Effector memory CD8-positive, alpha-beta T cell (primary cell): Measurements from ENCODE around the gene ARMC9.
"Not testable (repeated sequence)": the region's sequence is repeated elsewhere in the genome, so short reads cannot be mapped to it uniquely, and the experiment has no call there.

Source experiments
- ATAC-seq: fragments of 150-1000 bp; cut with Tn5 transposase; replicated peaks from 2 replicates; pipeline ENCODE4 v1.10.0; 2021; ENCODE audit warnings: mild to moderate bottlenecking, moderate library complexity
- DNase-seq, 3 experiments: peaks; one replicate each; pipeline ENCODE4 v3.0.0; 2021
- H3K27ac Mint-ChIP-seq, 2 donors: one replicate each; pipeline ENCODE4 v1.8.0; 2022; ENCODE audit warnings: mild to moderate bottlenecking in 2 of 2, mixed read lengths in 2 of 2, moderate library complexity in 2 of 2
- H3K27me3 Mint-ChIP-seq, 2 donors: one replicate each; pipeline ENCODE4 v1.8.0; 2022; ENCODE audit warnings: mixed read lengths in 2 of 2
- H3K36me3 Mint-ChIP-seq: one replicate; pipeline ENCODE4 v1.8.0; 2022; ENCODE audit warnings: mild to moderate bottlenecking, moderate library complexity, mixed read lengths; ENCODE audit not compliant: insufficient read depth
- H3K4me1 Mint-ChIP-seq, 2 donors: one replicate each; pipeline ENCODE4 v1.8.0; 2022; ENCODE audit warnings: low read depth in 2 of 2, mixed read lengths in 2 of 2
- H3K4me3 Mint-ChIP-seq, 2 donors: one replicate each; pipeline ENCODE4 v1.8.0; 2022; ENCODE audit warnings: mild to moderate bottlenecking in 2 of 2, mixed read lengths in 2 of 2, moderate library complexity in 2 of 2
- H3K9me3 Mint-ChIP-seq, 2 donors: one replicate each; pipeline ENCODE4 v1.8.0; 2022; ENCODE audit warnings: mixed read lengths in 2 of 2

ARMC9 gene

DNA sequence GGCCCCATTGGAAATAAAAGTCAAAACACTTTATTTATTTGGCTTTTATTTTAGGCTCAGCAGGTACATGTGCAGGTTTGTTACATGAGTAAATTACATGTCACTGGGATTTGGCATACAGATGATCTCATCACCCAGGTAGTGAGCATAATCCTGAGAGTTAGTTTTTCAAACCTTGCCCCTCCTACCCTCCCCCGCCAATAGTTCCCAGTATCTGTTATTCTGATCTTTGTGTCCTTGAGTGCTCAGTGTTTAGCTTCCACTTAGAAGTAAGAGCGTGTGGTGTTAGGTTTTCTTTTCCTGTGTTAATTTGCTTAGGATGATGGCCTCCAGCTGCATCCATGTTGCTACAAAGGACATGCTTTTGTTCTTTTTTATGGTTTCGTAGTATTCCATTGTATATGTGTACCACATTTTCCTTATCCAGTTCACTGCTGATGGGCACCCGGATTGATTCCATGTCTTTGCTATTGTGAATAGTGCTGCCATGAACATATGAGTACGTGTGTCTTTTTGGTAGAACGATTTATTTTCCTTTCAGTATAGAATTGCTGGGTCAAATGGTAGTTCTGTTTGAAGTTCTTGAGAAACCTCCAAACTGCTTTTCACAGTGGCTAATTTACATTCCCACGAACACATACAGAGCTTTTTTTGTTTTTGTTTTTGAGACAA is 47.9 kb downstream of the ARMC9 start:
- Mint-ChIP-seq H3K27me3 (peaks cover 9 to 13% of the 10 kb centered on the region in 2 donors), H3K27ac (no peak overlapping the region), H3K4me1 (no peaks in the 10 kb centered on the region), H3K36me3 (peaks cover 2% of the 10 kb centered on the region), H3K4me3 (no peak overlapping the region), H3K9me3 (no peaks in the 10 kb centered on the region)
- no peak for DNase-seq
- ATAC-seq, result no peak

DNA sequence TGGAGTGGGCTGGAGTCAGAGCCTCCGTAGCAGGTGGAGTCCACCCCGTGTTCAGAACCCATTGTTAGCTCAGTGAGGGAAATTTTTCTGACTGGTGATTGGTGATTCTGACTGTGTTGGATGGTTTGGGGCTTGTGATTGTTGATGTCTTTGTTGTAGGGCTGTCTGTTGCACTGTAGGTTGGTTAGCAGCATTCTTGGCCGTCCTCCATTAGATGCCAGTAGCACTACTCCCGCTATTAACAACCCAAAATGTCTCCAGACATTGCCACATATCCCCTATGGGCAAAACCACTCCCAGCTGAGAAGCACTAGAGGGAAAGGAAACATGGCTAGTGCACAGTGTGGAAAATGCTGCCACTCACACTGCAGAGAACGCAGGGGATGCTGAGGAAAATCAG is 51.7 kb downstream of the ARMC9 start:
- H3K27me3 Mint-ChIP-seq, result peaks cover 9 to 13% of the 10 kb centered on the region in 2 donors
- H3K27ac Mint-ChIP-seq, result no peak overlapping the region
- peaks cover 2% of the 10 kb centered on the region for H3K36me3 Mint-ChIP-seq
- ATAC-seq, result no peak
- no peak for DNase-seq
- no peaks in the 10 kb centered on the region for H3K9me3 Mint-ChIP-seq
- no peaks in the 10 kb centered on the region for H3K4me1 Mint-ChIP-seq
- no peak overlapping the region for H3K4me3 Mint-ChIP-seq

DNA sequence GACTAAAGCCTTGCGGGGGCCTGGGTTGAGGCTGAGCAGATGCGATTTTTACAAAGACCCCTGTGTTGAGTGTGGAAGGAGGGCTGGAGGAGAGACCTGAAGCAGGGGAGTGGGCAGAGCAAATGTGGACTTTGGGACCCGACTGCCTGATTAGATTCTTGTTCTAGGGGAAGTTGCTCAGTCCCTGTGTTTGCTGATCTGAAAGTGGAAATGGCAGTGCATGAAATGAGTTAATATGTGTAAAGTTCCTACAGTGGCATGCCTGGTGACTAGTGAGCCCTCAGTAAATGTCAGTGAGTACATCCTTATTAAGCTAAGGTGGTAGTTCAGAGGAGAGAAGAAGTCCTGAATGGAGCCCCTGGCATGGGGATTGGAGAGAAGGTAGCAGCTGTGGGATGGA is 52.3 kb downstream of the ARMC9 start:
- Mint-ChIP-seq H3K9me3 (no peaks in the 10 kb centered on the region), H3K36me3 (peaks cover 2% of the 10 kb centered on the region), H3K27ac (no peak overlapping the region), H3K27me3 (peaks cover 9 to 13% of the 10 kb centered on the region in 2 donors), H3K4me1 (no peaks in the 10 kb centered on the region), H3K4me3 (no peak overlapping the region)
- DNase-seq, result no peak
- ATAC-seq, result no peak

DNA sequence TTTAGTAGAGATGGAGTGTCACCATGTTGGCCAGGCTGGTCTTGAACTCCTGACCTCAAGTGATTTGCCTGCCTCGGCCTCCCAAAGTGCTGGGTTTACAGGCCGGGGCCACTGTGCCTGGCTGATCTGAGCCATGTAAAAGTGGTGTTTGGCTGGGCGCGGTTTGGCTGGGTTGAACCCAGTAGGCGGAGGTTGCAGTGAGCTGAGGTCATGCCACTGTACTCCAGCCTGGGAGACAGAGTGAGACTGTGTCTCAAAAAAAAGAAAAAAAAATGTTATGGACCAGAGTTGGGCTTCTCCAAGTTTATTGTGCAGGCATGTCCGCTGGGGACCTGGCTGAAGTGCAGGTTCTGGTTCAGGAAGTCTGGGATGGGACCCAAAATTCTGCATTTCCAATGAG is 54.9 kb downstream of the ARMC9 start:
- DNase-seq, H3K27ac Mint-ChIP-seq, H3K36me3 Mint-ChIP-seq, H3K4me3 Mint-ChIP-seq, H3K9me3 Mint-ChIP-seq, ATAC-seq, H3K4me1 Mint-ChIP-seq: not testable (repeated sequence)
- H3K27me3 Mint-ChIP-seq, result peaks cover 9 to 13% of the 10 kb centered on the region in 2 donors

DNA sequence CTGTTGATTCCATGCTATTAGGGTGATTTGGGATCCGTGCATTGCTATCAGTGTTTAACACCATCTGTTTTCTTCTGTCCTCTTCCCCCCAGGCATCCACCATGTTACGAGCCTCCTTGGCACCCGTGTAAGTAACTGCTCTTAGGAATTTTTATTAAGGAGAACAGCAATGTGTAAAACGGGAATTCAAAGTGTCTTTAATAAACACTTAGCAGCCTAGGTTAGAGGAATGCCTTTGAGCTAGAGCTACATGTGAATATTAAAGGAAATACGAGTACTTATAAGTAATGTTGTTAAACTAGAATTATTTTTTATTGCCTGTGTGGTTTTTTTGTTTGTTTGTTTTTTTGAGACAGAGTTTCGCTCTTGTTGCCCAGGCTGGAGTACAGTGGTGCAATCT is 58.1 kb downstream of the ARMC9 start:
- Mint-ChIP-seq H3K27me3 (peaks cover 0 to 8% of the 10 kb centered on the region in 2 donors), H3K9me3 (no peaks in the 10 kb centered on the region), H3K27ac (no peak overlapping the region), H3K36me3 (no peaks in the 10 kb centered on the region), H3K4me3 (no peak overlapping the region), H3K4me1 (peaks cover 0 to 6% of the 10 kb centered on the region in 2 donors)
- ATAC-seq (no peak), DNase-seq (no peak)

DNA sequence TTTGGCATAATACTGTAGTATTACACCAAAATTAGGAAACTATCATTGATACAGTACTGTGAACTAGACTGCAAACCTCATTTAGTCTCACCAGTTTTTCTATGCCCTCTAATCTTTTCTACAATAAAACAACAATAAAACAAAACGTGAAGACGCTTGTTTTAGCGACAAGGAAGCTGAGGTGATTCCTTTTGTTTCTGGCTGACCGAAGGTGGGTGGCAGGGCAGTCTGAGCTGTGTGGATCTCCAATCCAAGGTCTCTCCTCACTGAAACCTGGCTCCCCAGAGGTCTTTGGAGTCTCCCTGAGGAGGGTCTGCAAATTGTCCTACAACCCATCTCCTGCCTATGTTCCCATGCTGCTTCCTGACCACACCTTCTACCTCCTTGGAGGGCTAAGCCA is 59.3 kb downstream of the ARMC9 start:
- Mint-ChIP-seq H3K9me3 (no peaks in the 10 kb centered on the region), H3K27ac (no peak overlapping the region)

DNA sequence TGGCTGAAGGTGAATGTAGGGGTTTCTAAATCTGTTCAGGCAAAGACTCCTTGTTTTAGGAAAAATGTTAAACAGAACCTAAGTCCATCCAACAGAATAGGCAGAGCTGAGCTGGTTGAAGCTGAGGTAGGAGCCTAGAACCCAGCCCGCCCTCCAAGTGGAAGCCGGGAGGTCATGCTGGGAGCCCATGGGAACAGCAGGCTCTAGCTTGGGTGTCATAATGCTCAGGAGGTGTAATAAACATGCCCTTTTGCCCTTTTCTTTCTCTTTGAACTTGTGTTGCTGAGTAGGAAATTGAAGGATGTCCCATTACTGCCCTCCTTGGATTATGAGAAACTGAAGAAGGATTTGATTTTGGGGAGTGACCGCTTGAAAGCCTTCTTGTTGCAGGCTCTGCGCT is 60.3 kb downstream of the ARMC9 start:
- no peak overlapping the region for H3K4me3 Mint-ChIP-seq

More for the DNA sequence above, 59.3 kb downstream of the ARMC9 start:
- Mint-ChIP-seq H3K4me3 (no peak overlapping the region), H3K27me3 (peaks cover 0 to 12% of the 10 kb centered on the region in 2 donors), H3K36me3 (no peaks in the 10 kb centered on the region), H3K4me1 (peaks cover 0 to 6% of the 10 kb centered on the region in 2 donors)
- ATAC-seq (no peak), DNase-seq (no peak)

DNA sequence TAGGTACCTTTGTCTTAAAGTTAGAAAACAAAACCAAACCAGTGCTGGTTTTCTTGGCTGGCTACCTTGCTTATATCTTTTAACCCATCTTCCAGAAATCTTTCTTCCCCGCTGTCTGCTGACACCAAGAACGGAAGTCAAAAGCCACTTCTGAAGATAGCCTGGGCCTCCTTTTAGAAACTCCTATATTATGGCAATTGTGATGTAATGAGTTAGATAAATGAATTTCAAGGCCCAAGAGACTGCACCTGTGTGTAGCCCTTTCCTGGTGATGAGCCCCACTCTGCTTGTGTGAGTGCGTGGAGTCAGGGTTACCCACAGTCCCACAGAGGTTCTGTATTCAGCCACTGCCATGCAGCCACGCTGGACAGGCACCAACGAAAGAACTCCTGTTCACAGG is 60.7 kb downstream of the ARMC9 start:
- H3K36me3 Mint-ChIP-seq, result no peaks in the 10 kb centered on the region
- H3K27me3 Mint-ChIP-seq, result peaks cover 0 to 12% of the 10 kb centered on the region in 2 donors
- no peak overlapping the region for H3K27ac Mint-ChIP-seq
- no peak for DNase-seq
- ATAC-seq, result peak; percentile 10
- H3K9me3 Mint-ChIP-seq, result no peaks in the 10 kb centered on the region
- no peak overlapping the region for H3K4me3 Mint-ChIP-seq
- peaks cover 0 to 6% of the 10 kb centered on the region in 2 donors for H3K4me1 Mint-ChIP-seq

More for the DNA sequence above, 60.3 kb downstream of the ARMC9 start:
- Mint-ChIP-seq H3K36me3 (no peaks in the 10 kb centered on the region), H3K9me3 (no peaks in the 10 kb centered on the region), H3K27ac (no peak overlapping the region), H3K27me3 (peaks cover 0 to 12% of the 10 kb centered on the region in 2 donors), H3K4me1 (peaks cover 0 to 6% of the 10 kb centered on the region in 2 donors)
- ATAC-seq (no peak), DNase-seq (no peak)

DNA sequence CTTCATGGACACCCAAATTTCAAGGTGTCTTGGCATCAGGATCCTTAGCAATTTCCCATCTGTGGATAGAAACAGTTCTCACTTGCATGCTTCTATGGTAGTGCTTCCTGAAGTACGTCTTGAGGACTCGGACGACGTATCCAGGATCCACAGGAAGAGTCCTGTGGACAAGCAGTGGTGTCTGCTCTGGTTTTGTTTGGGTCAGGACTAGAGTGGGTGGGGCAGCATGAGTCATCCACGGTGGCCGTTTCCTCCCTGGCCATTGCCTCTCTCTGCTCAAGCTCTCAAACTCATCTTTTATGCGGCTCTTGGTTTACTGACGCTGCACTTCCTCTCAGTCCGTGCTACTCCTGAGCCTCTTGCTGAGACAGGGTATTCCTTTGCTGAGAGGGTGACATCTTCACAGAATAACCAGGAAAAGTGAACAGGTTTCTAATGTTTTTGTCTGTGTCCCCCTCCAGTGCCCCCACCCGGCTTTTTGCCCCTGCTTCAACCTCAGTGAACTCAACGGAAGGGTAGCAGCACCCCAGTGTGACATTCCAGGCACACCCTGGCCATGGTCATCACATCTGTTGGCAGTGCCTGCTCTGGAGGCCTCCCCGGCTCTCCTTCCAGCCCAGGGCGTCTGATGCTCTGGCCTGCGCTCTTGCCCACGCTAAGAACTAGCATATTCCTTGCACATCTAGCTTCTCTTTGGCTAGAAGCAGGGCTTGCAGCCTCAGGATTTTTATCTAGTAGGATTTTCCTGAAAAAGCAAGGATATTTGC is 62.2 kb downstream of the ARMC9 start:
- no peak for DNase-seq
- Mint-ChIP-seq H3K4me1 (peaks cover 0 to 6% of the 10 kb centered on the region in 2 donors), H3K9me3 (no peaks in the 10 kb centered on the region), H3K4me3 (no peak overlapping the region), H3K27ac (no peak overlapping the region), H3K27me3 (peaks cover 0 to 12% of the 10 kb centered on the region in 2 donors), H3K36me3 (no peaks in the 10 kb centered on the region)
- no peak for ATAC-seq

DNA sequence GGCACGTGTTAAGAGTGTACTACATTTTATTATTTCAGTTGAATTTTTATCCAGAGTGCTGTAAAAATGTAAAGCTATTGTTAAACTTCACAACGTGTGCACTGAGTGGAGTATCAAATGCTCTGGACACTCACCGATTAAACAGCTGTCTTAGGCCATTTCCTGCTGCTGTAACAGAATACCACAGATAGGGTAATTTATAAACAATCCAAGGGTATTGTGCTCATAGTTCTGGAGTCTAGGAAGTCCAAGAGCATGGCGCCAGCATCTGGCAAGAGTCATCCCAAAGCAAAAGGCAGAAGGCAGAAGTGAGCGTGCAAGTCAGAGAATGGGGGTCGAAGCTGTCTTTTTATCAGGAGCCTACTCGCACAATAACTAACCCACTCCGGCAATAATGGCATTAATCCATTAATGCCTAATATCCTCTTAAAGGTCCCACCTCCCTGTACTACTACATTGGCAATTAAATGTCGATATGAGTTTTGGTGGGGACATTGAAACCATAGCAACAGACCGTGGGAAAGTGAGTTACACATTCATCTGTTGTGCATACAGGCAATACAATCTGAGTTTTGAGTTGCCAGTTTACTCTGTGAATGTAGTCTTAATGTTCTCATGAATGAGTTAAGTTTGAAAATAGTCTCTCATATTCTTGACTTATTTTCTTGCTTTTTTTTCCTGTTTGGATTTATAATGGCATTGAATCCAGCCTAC is 64.8 kb downstream of the ARMC9 start:
- H3K36me3 Mint-ChIP-seq, result no peaks in the 10 kb centered on the region
- H3K27ac Mint-ChIP-seq, result no peak overlapping the region
- no peak for DNase-seq
- no peak overlapping the region for H3K4me3 Mint-ChIP-seq
- H3K27me3 Mint-ChIP-seq, result peaks cover 0 to 12% of the 10 kb centered on the region in 2 donors
- no peaks in the 10 kb centered on the region for H3K9me3 Mint-ChIP-seq
- no peak for ATAC-seq
- H3K4me1 Mint-ChIP-seq, result peaks cover 0 to 6% of the 10 kb centered on the region in 2 donors

DNA sequence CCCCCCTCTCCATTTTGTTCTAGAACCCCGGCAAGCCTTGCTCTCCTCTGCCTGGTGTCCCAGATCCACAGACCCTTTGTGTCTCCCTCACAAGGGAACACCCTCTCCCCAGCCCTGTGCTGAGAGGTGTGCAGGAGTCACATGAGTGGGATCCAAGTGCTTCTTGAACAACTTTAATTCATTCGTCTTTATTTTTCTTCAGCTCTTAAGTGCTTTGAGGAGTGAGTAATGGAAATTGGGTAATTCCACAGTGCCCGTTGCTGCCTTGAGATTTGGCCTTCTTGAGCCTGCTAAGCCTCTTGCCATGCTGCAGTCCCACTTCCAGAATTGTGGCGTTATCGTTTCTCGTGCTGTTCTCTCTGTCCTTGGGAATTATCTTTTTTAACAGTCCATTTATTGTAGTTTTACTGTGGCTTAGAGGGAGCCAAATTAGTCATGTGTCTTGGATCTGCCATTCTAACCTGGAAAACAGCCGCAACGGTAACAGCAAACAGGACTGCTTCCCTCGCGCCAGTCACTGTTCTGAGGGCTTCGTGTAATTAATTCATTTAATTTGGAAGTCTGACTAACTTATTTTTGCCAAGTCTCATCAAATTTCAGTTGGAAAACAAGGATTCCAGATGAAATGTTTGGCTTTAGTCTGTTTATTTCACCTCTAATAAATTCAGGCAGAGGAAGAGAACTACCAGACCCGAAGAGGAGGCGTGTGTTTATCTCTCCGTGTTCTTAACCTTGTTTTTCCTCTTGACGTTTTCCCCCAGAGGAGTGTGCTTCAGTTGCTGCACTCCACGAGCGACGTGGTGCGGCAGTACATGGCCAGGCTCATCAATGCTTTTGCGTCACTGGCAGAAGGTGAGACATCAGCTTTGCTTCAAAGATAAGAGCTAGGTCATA is 72.0 kb downstream of the ARMC9 start:
- Mint-ChIP-seq H3K9me3 (no peaks in the 10 kb centered on the region), H3K27me3 (no peaks in the 10 kb centered on the region), H3K36me3 (peaks cover 2% of the 10 kb centered on the region), H3K4me3 (no peak overlapping the region), H3K4me1 (no peaks in the 10 kb centered on the region), H3K27ac (no peak overlapping the region)
- DNase-seq (no peak), ATAC-seq (no peak)

DNA sequence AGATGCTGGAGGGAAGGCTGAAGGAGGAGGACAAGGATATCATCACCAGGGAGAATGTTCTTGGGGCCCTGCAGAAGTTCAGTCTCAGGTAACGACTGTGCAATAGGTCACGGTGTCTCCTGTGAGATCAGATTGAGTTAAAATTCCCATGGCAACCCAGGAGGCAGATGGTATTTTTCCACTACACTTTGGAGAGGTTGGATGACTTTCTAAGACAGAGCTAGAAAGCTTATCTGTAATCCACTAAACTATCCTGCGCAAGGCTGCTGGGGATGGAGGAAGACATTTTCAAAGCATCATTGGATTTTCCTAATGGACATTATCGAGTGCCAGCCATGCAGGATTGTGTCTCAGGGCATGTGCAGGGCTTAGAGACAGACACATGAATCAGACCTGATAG is 74.6 kb downstream of the ARMC9 start:
- Mint-ChIP-seq H3K4me1 (no peaks in the 10 kb centered on the region), H3K27me3 (peaks cover 0 to 11% of the 10 kb centered on the region in 2 donors)

DNA sequence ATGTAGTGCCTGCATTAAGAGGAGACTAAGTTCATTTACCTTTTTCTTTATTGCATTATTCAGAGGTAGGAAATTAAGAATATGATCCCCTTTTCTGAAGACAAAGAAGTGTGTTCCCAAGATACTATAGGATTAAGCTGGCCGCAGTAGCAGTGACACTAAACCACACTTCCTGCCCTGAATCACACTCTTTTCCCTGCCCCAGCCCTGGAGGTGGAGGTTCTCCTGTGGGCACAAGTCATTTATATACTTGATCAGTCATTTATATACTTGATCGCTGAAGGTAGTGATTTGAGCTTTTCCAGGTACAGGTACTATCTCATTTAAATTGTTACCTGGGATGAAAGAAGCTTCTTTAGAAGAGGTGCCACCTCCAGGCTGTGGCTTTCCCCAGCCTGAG is 78.6 kb downstream of the ARMC9 start:
- H3K27me3 Mint-ChIP-seq, result peaks cover 14 to 38% of the 10 kb centered on the region in 2 donors
- no peak for ATAC-seq
- DNase-seq, result no peak
- H3K4me1 Mint-ChIP-seq, result no peaks in the 10 kb centered on the region
- no peaks in the 10 kb centered on the region for H3K36me3 Mint-ChIP-seq
- H3K27ac Mint-ChIP-seq, result no peak overlapping the region
- H3K9me3 Mint-ChIP-seq, result no peaks in the 10 kb centered on the region
- H3K4me3 Mint-ChIP-seq, result no peak overlapping the region

More for the DNA sequence above, 74.6 kb downstream of the ARMC9 start:
- Mint-ChIP-seq H3K36me3 (peaks cover 2% of the 10 kb centered on the region), H3K9me3 (no peaks in the 10 kb centered on the region), H3K27ac (peak overlapping the region in 1 of 2 donors; percentile 23), H3K4me3 (no peak overlapping the region)
- ATAC-seq (no peak), DNase-seq (no peak)
